NCI-H187 treated with DMSO at 0.1 percent for 48 hours (cell line): ENCODE data around the gene LIG4.

ENCODE experiments used
- DNase-seq: peaks from one replicate; lab custom pipeline; 2025; lab: John Stamatoyannopoulos, UW

LIG4 gene

DNA sequence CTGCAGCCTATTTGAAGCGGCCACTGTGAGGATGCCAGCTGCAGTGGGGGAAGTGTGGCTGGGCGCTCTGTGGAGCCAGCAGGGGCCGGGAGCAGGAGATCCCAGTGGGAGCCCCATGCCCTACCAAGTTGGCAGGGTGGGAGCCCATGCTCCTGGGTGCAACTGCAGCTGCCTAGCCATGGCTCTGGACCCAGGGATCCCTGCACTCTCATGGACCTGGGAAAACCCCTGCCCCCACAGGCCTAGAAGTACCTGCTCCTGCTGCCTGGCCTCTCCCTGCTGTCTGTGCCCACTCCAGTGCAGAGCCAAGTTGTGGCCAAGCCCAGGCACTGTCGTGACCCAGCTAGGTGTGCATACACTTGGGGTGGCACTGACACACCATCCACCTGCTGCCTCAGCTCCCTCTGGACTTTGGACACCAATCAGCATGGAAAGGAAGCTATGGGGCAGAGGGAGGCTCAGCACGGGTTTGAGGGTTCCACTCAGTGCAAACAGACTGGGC, 20.9 kb downstream of the LIG4 start:
- DNase-seq: no peak

GRCh38 chr13:108193806-108194205, 21.5 kb downstream of the LIG4 start:
- no peak for DNase-seq

DNA sequence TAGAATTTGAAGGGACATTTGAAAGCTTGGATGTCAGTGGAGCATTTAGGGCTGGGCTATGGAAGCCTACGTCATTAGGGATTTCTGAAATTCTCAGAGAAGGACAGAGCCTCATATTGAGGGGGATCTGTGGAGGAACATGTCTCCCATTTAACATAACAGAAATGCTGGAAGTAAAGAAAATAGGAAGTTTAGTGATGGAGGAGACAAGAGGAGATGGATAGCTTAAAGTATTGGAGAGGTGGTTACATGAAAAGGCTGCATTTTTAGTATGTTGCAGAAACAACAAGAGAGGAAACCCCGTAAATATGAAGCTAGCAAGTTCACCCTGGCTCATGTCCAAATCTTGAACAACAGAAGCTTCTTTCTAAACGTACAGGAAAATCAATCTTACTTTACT, 24.4 kb downstream of the LIG4 start:
- no peak for DNase-seq

DNA sequence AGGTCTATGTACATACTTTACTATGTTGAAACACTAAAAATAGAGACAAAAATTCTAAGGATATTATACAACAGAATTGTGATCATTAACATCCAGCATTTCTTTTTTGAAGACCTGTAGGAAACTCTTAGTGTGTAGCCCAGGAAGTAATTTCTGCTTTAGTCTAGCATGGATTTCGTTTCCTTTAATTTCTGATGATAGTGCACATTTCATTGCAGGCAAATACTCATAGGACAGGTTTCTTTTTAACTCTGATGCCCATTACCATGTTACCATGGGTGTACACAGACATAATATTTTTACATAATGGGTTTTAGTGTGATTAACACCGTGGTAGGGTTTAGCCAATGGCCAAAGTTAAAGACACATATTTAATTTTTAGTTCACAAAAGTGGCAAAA, 27.1 kb downstream of the LIG4 start:
- DNase-seq: no peak

DNA sequence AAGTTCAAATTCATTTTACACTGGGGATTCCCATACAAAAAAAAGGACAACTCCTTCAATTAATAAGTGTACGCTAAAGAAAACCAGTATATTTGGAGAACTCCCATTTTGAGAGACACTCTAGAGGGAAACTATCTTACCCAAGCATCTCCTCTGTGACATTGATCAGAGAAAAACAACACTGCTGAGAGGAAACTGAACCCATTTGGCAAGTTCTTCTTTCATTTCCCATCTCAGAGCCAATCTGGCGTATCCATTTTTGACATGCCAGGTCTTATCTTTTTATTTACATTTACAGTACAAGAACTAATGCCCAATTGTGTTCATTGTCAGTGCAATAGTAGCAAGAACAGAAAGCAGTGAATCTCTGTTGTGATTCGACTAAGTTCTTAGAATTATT, 30.1 kb downstream of the LIG4 start:
- no peak for DNase-seq

GRCh38 chr13:108182652-108183051, 32.7 kb downstream of the LIG4 start:
- DNase-seq: no peak

DNA sequence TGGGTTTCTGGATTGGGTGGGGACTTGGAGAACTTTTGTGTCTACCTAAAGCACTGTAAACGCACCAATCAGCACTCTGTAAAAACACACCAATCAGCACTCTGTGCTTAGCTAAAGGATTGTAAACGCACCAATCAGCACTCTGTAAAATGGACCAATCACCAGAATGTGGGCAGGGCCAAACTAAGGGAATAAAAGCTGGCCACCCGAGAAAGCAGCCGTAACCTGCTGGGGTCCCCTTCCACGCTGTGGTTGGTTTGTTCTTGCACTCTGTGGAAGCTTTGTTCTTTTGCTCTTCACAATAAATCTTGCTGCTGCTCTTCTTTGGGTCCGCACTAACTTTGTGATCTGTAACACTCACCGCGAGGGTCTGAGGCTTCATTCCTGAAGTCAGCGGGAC, 37.3 kb downstream of the LIG4 start:
- no peak for DNase-seq

DNA sequence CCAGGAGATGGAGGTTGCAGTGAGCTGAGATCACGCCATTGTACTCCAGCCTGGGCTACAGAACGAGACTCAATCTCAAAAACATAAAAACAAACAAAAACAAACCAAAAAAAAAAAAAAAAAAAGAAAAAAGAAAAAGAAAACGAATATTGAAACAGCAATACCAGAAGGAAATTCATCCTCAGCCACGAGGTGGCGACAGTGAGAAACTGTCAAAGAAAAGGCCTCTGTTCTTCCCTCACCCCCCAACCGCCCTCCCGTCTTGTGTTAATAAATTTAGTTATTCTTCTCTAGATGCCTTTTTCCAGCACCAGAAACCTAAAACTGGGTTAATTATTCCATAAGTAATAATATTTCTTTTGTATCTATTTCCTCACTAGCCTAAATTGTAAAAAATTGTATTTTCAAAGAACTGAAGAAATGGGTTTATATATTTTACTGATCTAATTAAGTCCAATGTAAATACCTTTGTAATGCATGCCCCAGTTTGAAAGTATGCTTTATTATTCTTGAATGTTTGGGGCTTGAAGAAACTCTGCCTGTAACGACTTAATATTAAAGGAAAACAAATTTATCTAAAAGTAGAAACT, 38.6 kb downstream of the LIG4 start:
- no peak for DNase-seq

- DNase-seq: no peak
Measured at GRCh38 chr13:108168929-108169328, 46.4 kb downstream of the LIG4 start.

- DNase-seq: no peak
Measured at GRCh38 chr13:108166078-108166477, 49.3 kb downstream of the LIG4 start.

DNA sequence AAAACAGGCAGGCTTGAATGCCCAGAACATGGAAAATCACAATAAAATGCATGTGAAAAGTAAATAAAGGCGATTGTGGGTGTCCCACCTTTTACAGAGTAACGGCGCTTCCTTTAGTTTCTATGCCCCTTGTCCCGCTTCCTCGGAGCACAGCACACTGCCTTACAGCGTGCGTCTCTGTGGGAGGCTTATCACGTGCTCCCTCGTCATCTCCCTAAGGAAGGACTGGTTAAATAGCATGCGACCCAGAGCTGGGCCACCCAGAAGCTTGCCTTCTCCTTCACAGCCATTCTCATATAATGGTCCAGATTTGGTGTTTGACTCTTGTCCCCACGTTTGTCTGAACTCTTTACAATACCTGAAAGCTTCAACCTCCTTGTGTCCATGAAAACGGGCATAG, 56.6 kb downstream of the LIG4 start:
- no peak for DNase-seq
